ENCODE measurements around the gene CAPZB. TPM values are rescaled to one million over a fixed set of nuclear protein-coding genes. Genes with fewer than 3 reads are reported as not detected.

The CAPZB gene
- total RNA-seq, 1 experiment from 2014 or later, result 201 TPM

- Histone ChIP-seq H3K36me3 (replicated peaks; ENCODE audit: control insufficient read depth, insufficient read depth, low read length) (peaks cover 24% of the 10 kb centered on the region), H3K27me3 (ENCODE audit: control insufficient read depth, insufficient read depth, low read length) (no peaks in the 10 kb centered on the region), H3K4me3 (ENCODE audit: insufficient read depth, low read depth, low read length) (no peak overlapping the region)
- DNase-seq, result no peak
Observed at GRCh38 chr1:19382222-19382621, 103.1 kb downstream of the CAPZB start.

- no peak for DNase-seq
- peaks cover 27% of the 10 kb centered on the region for H3K36me3 ChIP-seq (replicated peaks; ENCODE audit: control insufficient read depth, insufficient read depth, low read length)
- no peaks in the 10 kb centered on the region for H3K27me3 ChIP-seq (ENCODE audit: control insufficient read depth, insufficient read depth, low read length)
- no peak overlapping the region for H3K4me3 ChIP-seq (ENCODE audit: insufficient read depth, low read depth, low read length)
Observed at GRCh38 chr1:19381261-19381660, 104.1 kb downstream of the CAPZB start.

- H3K36me3 ChIP-seq (replicated peaks; ENCODE audit: control insufficient read depth, insufficient read depth, low read length), result peaks cover 21% of the 10 kb centered on the region
- H3K27me3 ChIP-seq (ENCODE audit: control insufficient read depth, insufficient read depth, low read length), result no peaks in the 10 kb centered on the region
- no peak for DNase-seq
- H3K4me3 ChIP-seq (ENCODE audit: insufficient read depth, low read depth, low read length), result no peak overlapping the region
Observed at GRCh38 chr1:19377812-19378718, 107.3 kb downstream of the CAPZB start.

GRCh38 chr1:19376428-19377372 is 108.6 kb downstream of the CAPZB start:
- H3K36me3 ChIP-seq (replicated peaks; ENCODE audit: control insufficient read depth, insufficient read depth, low read length), result peaks cover 21% of the 10 kb centered on the region
- H3K4me3 ChIP-seq (ENCODE audit: insufficient read depth, low read depth, low read length), result no peak overlapping the region
- DNase-seq, result no peak

GRCh38 chr1:19375631-19376400 is 109.5 kb downstream of the CAPZB start:
- no peak for DNase-seq
- Histone ChIP-seq H3K27me3 (ENCODE audit: control insufficient read depth, insufficient read depth, low read length) (no peaks in the 10 kb centered on the region), H3K36me3 (replicated peaks; ENCODE audit: control insufficient read depth, insufficient read depth, low read length) (peaks cover 21% of the 10 kb centered on the region)

More at GRCh38 chr1:19376428-19377372, 108.6 kb downstream of the CAPZB start:
- H3K27me3 ChIP-seq (ENCODE audit: control insufficient read depth, insufficient read depth, low read length), result no peaks in the 10 kb centered on the region

GRCh38 chr1:19374926-19375325 is 110.4 kb downstream of the CAPZB start:
- Histone ChIP-seq H3K27me3 (ENCODE audit: control insufficient read depth, insufficient read depth, low read length) (no peaks in the 10 kb centered on the region), H3K4me3 (ENCODE audit: insufficient read depth, low read depth, low read length) (no peak overlapping the region), H3K36me3 (replicated peaks; ENCODE audit: control insufficient read depth, insufficient read depth, low read length) (peaks cover 21% of the 10 kb centered on the region)
- DNase-seq, result no peak

More at GRCh38 chr1:19375631-19376400, 109.5 kb downstream of the CAPZB start:
- no peak overlapping the region for H3K4me3 ChIP-seq (ENCODE audit: insufficient read depth, low read depth, low read length)

- Histone ChIP-seq H3K27me3 (ENCODE audit: control insufficient read depth, insufficient read depth, low read length) (no peaks in the 10 kb centered on the region), H3K4me3 (ENCODE audit: insufficient read depth, low read depth, low read length) (no peak overlapping the region), H3K36me3 (replicated peaks; ENCODE audit: control insufficient read depth, insufficient read depth, low read length) (peaks cover 19% of the 10 kb centered on the region)
- peak; percentile 75 for DNase-seq
Observed at GRCh38 chr1:19374083-19374801, 111.1 kb downstream of the CAPZB start.

- no peak for DNase-seq
- Histone ChIP-seq H3K36me3 (replicated peaks; ENCODE audit: control insufficient read depth, insufficient read depth, low read length) (peaks cover 17% of the 10 kb centered on the region), H3K4me3 (ENCODE audit: insufficient read depth, low read depth, low read length) (no peak overlapping the region), H3K27me3 (ENCODE audit: control insufficient read depth, insufficient read depth, low read length) (no peaks in the 10 kb centered on the region)
Observed at GRCh38 chr1:19373211-19374082, 111.9 kb downstream of the CAPZB start.

- Histone ChIP-seq H3K4me3 (ENCODE audit: insufficient read depth, low read depth, low read length) (no peak overlapping the region), H3K36me3 (replicated peaks; ENCODE audit: control insufficient read depth, insufficient read depth, low read length) (peaks cover 9% of the 10 kb centered on the region), H3K27me3 (ENCODE audit: control insufficient read depth, insufficient read depth, low read length) (no peaks in the 10 kb centered on the region)
- no peak for DNase-seq
Observed at GRCh38 chr1:19372602-19373001, 112.7 kb downstream of the CAPZB start.

GRCh38 chr1:19372136-19372514 is 113.2 kb downstream of the CAPZB start:
- peaks cover 7% of the 10 kb centered on the region for H3K36me3 ChIP-seq (replicated peaks; ENCODE audit: control insufficient read depth, insufficient read depth, low read length)
- no peak overlapping the region for H3K4me3 ChIP-seq (ENCODE audit: insufficient read depth, low read depth, low read length)
- DNase-seq, result no peak
- no peaks in the 10 kb centered on the region for H3K27me3 ChIP-seq (ENCODE audit: control insufficient read depth, insufficient read depth, low read length)

- Histone ChIP-seq H3K36me3 (replicated peaks; ENCODE audit: control insufficient read depth, insufficient read depth, low read length) (peaks cover 3% of the 10 kb centered on the region), H3K4me3 (ENCODE audit: insufficient read depth, low read depth, low read length) (no peak overlapping the region), H3K27me3 (ENCODE audit: control insufficient read depth, insufficient read depth, low read length) (no peaks in the 10 kb centered on the region)
- DNase-seq, result no peak
Observed at GRCh38 chr1:19371226-19372135, 113.9 kb downstream of the CAPZB start.

GRCh38 chr1:19370453-19371170 is 114.7 kb downstream of the CAPZB start:
- Histone ChIP-seq H3K36me3 (replicated peaks; ENCODE audit: control insufficient read depth, insufficient read depth, low read length) (peaks cover 3% of the 10 kb centered on the region), H3K27me3 (ENCODE audit: control insufficient read depth, insufficient read depth, low read length) (no peaks in the 10 kb centered on the region), H3K4me3 (ENCODE audit: insufficient read depth, low read depth, low read length) (no peak overlapping the region)
- no peak for DNase-seq
